ENCODE data around the gene BRICD5. TPM values are rescaled to one million over a fixed set of nuclear protein-coding genes. Genes with fewer than 3 reads are reported as not detected.

The BRICD5 gene
- total RNA-seq, 6 experiments from 2014 or later = 1.1 to 2.6 (median 1.8) TPM

GRCh38 chr16:2177561-2177960 is 33.1 kb downstream of the BRICD5 start:
- H3K4me1 Mint-ChIP-seq (ENCODE audit: low read depth) = no peaks in the 10 kb centered on the region
- H3K27ac Mint-ChIP-seq = no peak overlapping the region
- no peak for DNase-seq
- no peak overlapping the region for H3K4me3 Mint-ChIP-seq
- no peak for TF ChIP-seq CTCF (IDR thresholded peaks at IDR 0.05)
- no peaks in the 10 kb centered on the region for H3K9me3 Mint-ChIP-seq
- H3K27me3 Mint-ChIP-seq (ENCODE audit: insufficient read depth) = peaks cover 6% of the 10 kb centered on the region
- peaks cover 19% of the 10 kb centered on the region for H3K36me3 Mint-ChIP-seq (ENCODE audit: low read depth)

DNA sequence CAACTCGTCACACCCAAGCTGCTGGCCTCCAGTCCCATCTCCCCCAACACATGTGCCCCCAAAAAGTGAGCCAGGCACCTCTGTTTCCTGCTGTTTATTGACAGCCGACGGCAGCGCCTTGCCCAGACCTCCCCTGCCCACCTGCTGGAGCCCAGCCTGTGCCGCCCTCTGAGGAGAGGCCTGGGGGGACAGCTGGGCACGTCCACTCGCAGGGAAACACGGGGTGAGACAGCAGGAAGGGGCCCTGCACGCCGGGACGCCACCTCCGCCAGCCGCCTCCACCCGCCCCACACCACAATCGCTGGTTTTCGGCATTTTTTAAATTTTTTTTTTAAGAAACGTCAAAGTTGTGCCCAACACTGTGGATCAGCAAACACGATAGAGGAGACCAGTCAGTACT is 33.6 kb downstream of the BRICD5 start:
- Mint-ChIP-seq H3K9me3 (no peaks in the 10 kb centered on the region), H3K27ac (no peak overlapping the region), H3K27me3 (ENCODE audit: insufficient read depth) (peaks cover 6% of the 10 kb centered on the region), H3K4me3 (no peak overlapping the region), H3K4me1 (ENCODE audit: low read depth) (no peaks in the 10 kb centered on the region), H3K36me3 (ENCODE audit: low read depth) (peaks cover 14% of the 10 kb centered on the region)
- DNase-seq = no peak
- TF ChIP-seq CTCF (IDR thresholded peaks at IDR 0.05) = no peak

GRCh38 chr16:2176047-2176446 is 34.6 kb downstream of the BRICD5 start:
- H3K27ac Mint-ChIP-seq = no peak overlapping the region
- H3K9me3 Mint-ChIP-seq = no peaks in the 10 kb centered on the region
- peaks cover 9% of the 10 kb centered on the region for H3K36me3 Mint-ChIP-seq (ENCODE audit: low read depth)
- H3K4me1 Mint-ChIP-seq (ENCODE audit: low read depth) = no peaks in the 10 kb centered on the region
- TF ChIP-seq CTCF (IDR thresholded peaks at IDR 0.05) = no peak
- no peak overlapping the region for H3K4me3 Mint-ChIP-seq
- H3K27me3 Mint-ChIP-seq (ENCODE audit: insufficient read depth) = peaks cover 6% of the 10 kb centered on the region
- no peak for DNase-seq

DNA sequence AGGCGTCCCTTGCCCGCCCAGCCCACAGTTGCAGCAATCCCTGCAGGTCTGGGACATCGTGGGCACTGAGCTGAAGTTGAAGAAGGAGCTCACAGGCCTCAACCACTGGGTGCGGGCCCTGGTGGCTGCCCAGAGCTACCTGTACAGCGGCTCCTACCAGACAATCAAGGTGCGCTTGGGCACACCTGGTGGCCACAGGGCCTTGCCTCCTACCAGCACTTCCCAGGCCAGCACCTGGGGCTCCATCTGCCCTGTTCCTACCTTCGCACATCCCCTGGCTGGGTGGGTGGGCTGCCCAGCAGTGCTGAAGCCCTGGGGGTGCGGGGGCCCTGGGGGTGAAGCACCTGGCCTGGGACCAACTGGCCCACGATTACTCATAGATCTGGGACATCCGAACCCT is 35.2 kb downstream of the BRICD5 start:
- Mint-ChIP-seq H3K4me1 (ENCODE audit: low read depth) (no peaks in the 10 kb centered on the region), H3K36me3 (ENCODE audit: low read depth) (peaks cover 9% of the 10 kb centered on the region), H3K27ac (no peak overlapping the region), H3K27me3 (ENCODE audit: insufficient read depth) (peaks cover 6% of the 10 kb centered on the region), H3K4me3 (no peak overlapping the region), H3K9me3 (no peaks in the 10 kb centered on the region)
- DNase-seq = no peak
- TF ChIP-seq CTCF (IDR thresholded peaks at IDR 0.05) = no peak

DNA sequence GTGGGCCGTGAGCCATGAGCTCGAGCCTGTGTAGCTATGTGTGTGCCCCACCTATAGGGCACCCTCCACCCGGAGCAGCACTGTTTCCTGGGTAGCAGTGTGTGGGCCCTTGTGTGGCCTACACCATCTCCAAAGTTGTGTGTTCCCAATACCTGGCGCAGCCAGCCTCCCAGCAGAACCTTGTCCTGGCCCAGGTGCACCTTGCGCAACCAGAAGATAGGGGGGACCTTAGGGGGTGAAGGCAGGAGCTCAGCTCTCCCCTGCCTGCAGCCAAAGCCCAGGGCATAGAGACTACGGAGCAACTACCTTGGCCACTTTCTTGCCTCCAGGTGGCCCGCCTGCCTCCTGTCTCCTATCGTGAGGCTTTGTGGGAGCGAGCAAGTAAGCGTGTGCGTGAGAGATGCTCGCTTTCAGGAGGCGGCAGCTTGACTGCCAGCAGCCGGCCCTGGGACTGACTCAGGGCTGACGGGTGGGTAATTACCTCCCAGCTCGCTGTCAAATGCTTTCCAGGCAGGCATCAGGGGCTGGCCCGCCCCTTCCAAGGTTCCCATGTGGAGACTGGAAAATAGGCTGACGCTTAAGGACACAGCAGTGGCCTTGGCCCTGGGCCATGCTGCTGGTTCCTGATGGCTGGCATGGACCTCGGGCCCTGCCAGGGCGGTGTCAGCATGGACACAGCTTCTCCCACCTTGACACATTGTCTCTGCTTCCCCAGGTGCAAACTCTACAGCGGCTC is 36.1 kb downstream of the BRICD5 start:
- Mint-ChIP-seq H3K9me3 (no peaks in the 10 kb centered on the region), H3K27me3 (ENCODE audit: insufficient read depth) (peaks cover 6% of the 10 kb centered on the region), H3K4me3 (no peak overlapping the region), H3K27ac (no peak overlapping the region), H3K36me3 (ENCODE audit: low read depth) (peaks cover 9% of the 10 kb centered on the region), H3K4me1 (ENCODE audit: low read depth) (no peaks in the 10 kb centered on the region)
- no peak for DNase-seq
- TF ChIP-seq CTCF (IDR thresholded peaks at IDR 0.05) = no peak
